IPS-11a (cell line): ENCODE results near the gene PERM1.
"Not testable (repeated sequence)": the region's sequence is repeated elsewhere in the genome, so short reads cannot be mapped to it uniquely, and the experiment has no call there.

ENCODE experiments used
- H3K4me3 ChIP-seq: one replicate; pipeline ENCODE4 v1.5.1; 2013; ENCODE audit warnings: low read depth, low read length, control low read depth

PERM1 gene

GRCh38 chr1:950881-951280 lies 31.0 kb downstream of the PERM1 start:
- H3K4me3 ChIP-seq = no peak overlapping the region

GRCh38 chr1:950268-950667 lies 31.6 kb downstream of the PERM1 start:
- no peak overlapping the region for H3K4me3 ChIP-seq

- H3K4me3 ChIP-seq = no peak overlapping the region
Observed at GRCh38 chr1:947958-948357, 33.9 kb downstream of the PERM1 start.

GRCh38 chr1:946811-947210 lies 35.1 kb downstream of the PERM1 start:
- not testable (repeated sequence) for H3K4me3 ChIP-seq

GRCh38 chr1:945688-946556 lies 36.0 kb downstream of the PERM1 start:
- H3K4me3 ChIP-seq = no peak overlapping the region

GRCh38 chr1:944341-945325 lies 37.3 kb downstream of the PERM1 start:
- no peak overlapping the region for H3K4me3 ChIP-seq

GRCh38 chr1:943545-944340 lies 38.1 kb downstream of the PERM1 start:
- H3K4me3 ChIP-seq = no peak overlapping the region

GRCh38 chr1:942864-943533 lies 38.9 kb downstream of the PERM1 start:
- H3K4me3 ChIP-seq = no peak overlapping the region

- peak overlapping the region; percentile 8 for H3K4me3 ChIP-seq
Observed at GRCh38 chr1:942411-942821, 39.5 kb downstream of the PERM1 start.

- H3K4me3 ChIP-seq = no peak overlapping the region
Observed at GRCh38 chr1:941588-942383, 40.1 kb downstream of the PERM1 start.

- H3K4me3 ChIP-seq = peak overlapping the region; percentile 2
Observed at GRCh38 chr1:941015-941587, 40.8 kb downstream of the PERM1 start.

- H3K4me3 ChIP-seq = no peak overlapping the region
Observed at GRCh38 chr1:940107-941014, 41.5 kb downstream of the PERM1 start.

- H3K4me3 ChIP-seq = no peak overlapping the region
Observed at GRCh38 chr1:939511-940106, 42.3 kb downstream of the PERM1 start.

GRCh38 chr1:938711-939489 lies 43.0 kb downstream of the PERM1 start:
- H3K4me3 ChIP-seq = no peak overlapping the region

- H3K4me3 ChIP-seq = no peak overlapping the region
Observed at GRCh38 chr1:938088-938683, 43.7 kb downstream of the PERM1 start.

GRCh38 chr1:937521-937920 lies 44.4 kb downstream of the PERM1 start:
- H3K4me3 ChIP-seq = no peak overlapping the region
